Embryonic facial prominence (tissue), 1 donor: ENCODE measurements around the gene FAM234B.

Source experiments
- DNase-seq: peaks from one replicate; pipeline ENCODE4 v3.0.0-alpha.2; 2016; ENCODE audit errors: extremely low spot score

The FAM234B gene

DNA sequence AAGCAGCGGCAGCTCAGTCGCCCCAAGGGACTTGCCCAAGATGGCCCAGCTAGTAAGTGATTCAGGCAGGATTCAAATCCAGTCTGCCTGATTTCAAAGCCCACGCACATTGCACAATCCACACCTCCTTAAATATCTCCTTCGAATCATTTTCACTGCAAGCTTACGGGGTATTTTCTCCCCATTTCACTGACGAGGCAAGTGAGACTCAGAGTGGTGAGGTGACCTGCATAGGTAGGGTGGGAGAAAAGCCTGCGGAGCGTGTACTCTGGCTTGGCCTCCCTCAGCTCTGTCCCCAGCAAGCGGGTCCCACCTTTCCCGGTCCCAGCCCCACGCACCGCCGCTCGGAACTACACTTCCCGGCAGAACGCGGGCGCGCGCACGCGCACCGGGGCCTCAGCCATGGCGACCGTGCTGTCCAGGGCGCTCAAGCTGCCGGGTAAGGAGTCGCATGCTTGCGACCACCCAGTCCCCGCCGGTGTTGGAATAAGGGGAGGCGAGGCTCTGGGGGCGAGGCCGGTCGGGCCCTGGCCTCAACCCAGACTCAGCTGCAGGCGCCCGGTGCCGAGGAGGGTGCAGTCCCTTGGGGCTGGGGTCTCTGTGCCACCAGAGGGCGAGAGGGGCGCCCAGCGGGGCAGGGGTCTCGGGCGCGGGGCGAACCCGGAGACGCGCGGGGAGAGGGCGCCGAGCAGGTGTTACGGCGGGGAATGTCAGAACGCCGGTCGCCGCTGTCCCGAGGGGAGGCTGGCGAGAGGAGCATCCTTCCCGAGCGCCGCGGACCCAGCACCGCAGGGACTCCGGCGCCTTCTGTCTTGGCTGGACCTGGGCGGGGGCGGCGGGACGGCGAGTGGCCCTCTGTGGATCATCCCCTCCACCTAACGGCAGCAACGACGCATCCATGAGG, at the start of gene FAM234B:
TSS of gene FAM234B (plus strand) at position 380 of the 904 bp plus-strand sequence. CDS start at position 403, 23 bp downstream.
- DNase-seq: no peak

GRCh38 chr12:12995088-12995487, 49.1 kb upstream of the FAM234B start:
- no peak for DNase-seq

DNA sequence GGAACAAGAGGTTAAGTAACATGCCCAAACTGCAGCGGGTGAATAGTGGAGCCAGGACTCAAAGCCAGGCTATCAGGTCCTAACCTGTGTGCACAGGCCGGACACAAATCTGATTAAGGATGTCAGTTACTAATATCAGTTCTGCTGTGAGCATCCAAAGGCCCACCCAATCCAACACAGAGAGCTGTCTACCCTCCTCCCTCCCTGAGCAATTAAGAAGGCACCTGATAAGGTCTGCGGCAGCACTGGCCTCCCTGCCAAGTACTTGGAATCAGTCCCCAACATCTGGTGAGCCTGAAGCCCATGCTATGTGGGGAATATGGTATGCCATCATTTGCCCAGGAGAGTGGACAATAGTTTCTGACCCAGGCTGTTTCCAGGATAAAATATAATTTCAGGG, 48.0 kb upstream of the FAM234B start:
- no peak for DNase-seq

GRCh38 chr12:12997156-12997555, 47.0 kb upstream of the FAM234B start:
- no peak for DNase-seq

DNA sequence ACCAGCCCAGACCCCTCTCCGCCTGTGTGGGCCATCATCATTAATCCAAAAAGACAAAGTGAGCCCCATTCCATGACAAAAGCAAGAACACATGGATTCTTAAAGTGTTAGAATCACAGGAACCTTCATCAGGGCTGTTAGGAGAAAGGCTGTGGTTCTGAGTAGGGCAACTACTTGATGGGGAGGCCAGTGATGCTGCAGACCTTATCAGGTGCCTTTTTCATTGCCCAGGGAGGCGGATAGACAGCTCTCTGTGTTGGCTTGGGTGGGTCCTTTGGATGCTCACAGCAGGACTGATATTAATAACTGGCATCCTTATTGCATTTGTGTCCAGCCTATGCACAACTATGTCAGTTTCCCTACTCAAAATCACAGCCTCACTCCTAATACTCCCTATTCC, 46.4 kb upstream of the FAM234B start:
- DNase-seq: no peak

GRCh38 chr12:12998248-12998647, 45.9 kb upstream of the FAM234B start:
- DNase-seq: no peak

DNA sequence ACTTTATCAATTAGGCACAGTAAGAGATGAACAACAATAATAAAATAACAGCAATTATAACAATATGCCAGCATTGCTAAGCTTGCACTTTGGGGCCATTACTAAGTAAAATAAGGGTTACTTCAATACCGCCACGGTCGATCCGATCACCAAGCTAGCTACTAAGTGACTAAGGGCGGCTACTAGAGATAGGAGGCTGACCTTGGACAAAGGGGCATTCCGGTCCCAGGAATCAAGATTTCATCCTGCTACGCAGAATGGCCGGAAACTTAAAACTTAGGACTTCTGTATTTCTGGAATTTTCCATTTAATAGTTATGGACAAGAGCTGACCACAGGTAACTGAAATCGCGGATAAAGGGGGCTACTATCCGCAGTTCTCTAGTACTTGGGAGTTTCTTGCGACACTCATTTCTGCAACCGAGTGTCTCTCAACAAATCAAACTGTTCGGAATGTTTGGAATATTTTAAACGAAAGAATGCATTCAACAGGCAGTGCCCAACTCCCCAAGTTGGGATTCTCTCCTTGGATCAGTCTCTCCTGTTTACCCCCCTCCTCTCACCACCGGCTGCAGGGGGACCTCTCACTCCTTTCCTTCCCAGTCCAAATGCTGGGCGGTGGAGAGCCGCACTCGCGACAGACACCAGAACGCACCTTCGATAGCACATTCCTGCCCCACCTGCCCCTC, 44.8 kb upstream of the FAM234B start:
- no peak for DNase-seq

DNA sequence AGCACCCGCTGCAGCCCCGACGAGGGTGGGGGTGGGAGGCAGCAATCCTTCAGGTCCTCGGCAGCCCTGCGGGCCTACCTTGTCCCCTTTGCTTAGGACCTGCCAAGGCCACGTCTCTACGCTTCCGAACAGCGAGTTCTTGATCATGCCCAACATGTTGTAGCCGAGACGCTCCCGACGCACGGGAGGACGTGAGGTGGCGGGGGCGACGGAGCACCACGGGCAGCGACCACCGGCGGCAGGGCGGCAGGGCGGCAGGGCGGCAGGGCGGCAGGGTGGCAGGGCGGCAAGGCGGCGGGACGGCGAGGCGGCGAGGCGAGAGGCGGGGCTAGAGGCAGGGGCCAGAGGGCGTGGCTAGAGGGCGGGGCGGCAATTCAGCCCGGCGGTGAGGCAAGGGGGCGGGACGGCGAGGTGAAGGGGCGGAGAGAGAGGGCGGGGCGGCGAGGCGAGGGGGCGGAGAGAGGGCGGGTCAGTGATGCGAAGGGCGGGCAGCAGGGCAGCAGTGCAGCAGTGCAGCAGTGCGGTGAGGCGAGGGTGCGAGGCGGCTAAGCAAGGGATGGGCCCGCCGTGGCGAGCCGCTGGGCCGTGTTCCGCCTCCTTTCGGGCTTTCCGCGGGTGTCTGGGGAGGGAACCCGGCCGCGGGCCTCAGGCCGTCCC, 44.1 kb upstream of the FAM234B start, which contains the start of gene HEBP1:
TSS of gene HEBP1 (minus strand) at position 307 of the 657 bp plus-strand sequence. CDS start at position 156, 151 bp downstream.
- DNase-seq: peak; percentile 85

GRCh38 chr12:13000616-13000924, 43.6 kb upstream of the FAM234B start:
- DNase-seq: no peak

GRCh38 chr12:13000925-13001774, 43.0 kb upstream of the FAM234B start:
- no peak for DNase-seq

- DNase-seq: no peak
Observed at GRCh38 chr12:13001775-13002040, 42.5 kb upstream of the FAM234B start.

GRCh38 chr12:13002301-13003097, 41.7 kb upstream of the FAM234B start:
- DNase-seq: no peak

GRCh38 chr12:13004361-13004760, 39.8 kb upstream of the FAM234B start:
- DNase-seq: no peak

DNA sequence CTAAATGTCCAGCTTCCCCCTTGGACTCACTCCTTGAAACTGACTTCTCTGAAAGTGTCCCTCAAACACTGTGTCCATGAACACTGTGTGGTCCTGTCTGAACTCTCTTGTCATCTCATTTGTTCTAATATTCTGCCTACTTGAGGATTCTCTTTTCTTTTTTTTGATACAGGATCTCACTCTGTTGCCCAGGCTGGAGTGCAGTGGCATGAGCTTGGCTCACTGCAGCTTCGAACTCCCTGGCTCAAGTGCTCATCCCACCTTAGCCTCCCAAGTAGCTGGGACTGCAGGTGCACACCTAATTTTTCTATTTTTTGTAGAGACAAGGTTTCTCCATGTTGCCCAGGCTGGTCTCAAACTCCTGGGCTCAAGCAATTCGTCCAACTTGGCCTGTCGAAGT, 39.2 kb upstream of the FAM234B start:
- no peak for DNase-seq

GRCh38 chr12:13005649-13006048, 38.5 kb upstream of the FAM234B start:
- no peak for DNase-seq

- DNase-seq: no peak
Observed at GRCh38 chr12:13007496-13008233, 36.5 kb upstream of the FAM234B start.

GRCh38 chr12:13008741-13009380, 35.3 kb upstream of the FAM234B start:
- no peak for DNase-seq

DNA sequence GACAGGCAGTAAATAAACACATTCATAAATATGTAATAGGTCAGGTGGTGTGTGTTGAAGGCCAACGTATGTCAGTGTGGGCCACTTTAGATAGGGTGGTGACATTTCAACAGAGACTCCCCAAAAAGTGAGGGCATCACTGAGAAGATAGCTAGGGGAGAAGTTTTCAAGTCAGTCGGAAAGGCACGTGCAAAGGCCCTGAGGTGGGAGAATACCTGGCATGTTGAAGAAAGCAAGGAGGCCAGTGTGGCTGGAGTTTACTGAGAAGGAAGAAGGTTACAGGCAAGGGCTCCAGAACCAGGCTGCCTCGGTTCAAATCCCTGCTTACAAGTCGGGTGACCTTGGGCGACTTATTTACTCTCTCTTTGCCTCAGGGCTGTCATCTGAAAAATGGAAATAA, 33.1 kb upstream of the FAM234B start:
- DNase-seq: no peak

DNA sequence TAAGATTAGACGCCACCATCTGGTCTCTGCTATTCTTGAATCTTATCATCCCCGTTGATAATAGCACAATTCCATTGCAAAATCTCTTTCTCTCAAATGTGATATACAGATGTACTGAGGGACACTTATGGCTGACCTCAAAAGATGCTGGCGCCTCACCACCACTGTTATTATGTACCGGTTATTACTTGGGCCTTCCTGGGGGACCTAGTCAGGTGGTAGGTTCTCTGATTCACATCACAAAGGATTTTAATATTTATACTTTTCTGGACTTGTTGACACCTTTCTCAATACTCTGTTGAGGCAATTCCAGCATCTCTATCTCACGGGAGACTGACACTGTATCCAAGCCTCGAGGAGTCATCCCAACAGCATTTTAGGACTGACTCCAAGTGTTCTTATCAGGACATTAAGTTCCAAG, 21.3 kb upstream of the FAM234B start:
- no peak for DNase-seq
